Pancreas (tissue), 10 donors: ENCODE measurements around the gene HCAR3. TPM values are rescaled to one million over a fixed set of nuclear protein-coding genes. Genes with fewer than 3 reads are reported as not detected.

ENCODE experiments used
- ATAC-seq, 4 donors: fragments of 200-7000 bp; cut with Tn5 transposase; one replicate each; pipeline versions ENCODE4 v1.8.0 to v1.9.1; 2020; ENCODE audit warnings: mild to moderate bottlenecking in 4 of 4, moderate library complexity in 4 of 4
- DNase-seq, 6 donors: peaks; one replicate each; pipeline ENCODE4 v3.0.0-alpha.2; 2020
- FAIRE-seq: peaks from 2 replicates; lab custom pipeline; 2012; peaks lifted over from hg19 to GRCh38; lab: Jason Lieb, UNC
- H3K27ac ChIP-seq, 4 donors: fragments of 200-600 bp; sonication (generic); 1 replicate in 3 of 4; 2 replicates in 1 of 4; pipeline versions ENCODE4 v1.5.0 to v1.8.0; 2020
- H3K27me3 ChIP-seq, 4 donors: fragments of 200-600 bp; one replicate each; pipeline ENCODE4 v1.8.0; 2021
- H3K36me3 ChIP-seq, 3 donors: fragments of 200-600 bp; sonication (generic) in 1 of 3; one replicate each; pipeline versions ENCODE4 v1.5.0 to v1.8.0; 2020 to 2021
- H3K4me1 ChIP-seq, 3 donors: fragments of 200-600 bp; one replicate each; pipeline ENCODE4 v1.8.0; 2021
- H3K4me3 ChIP-seq, 4 donors: fragments of 200-600 bp; sonication (generic) in 2 of 4; one replicate each; pipeline versions ENCODE4 v1.5.0 to v1.8.0; 2020 to 2021
- H3K9me3 ChIP-seq, 4 donors: fragments of 200-600 bp; one replicate each; pipeline ENCODE4 v1.8.0; 2021
- WGBS, 2 donors: extraction: QIAGEN DNeasy Blood & Tissue Kit; methylation state at CpG; one replicate each; pipeline ENCODE4 v1.1.7; 2013; 5-methylcytosine and 5-hydroxymethylcytosine counted together
- intact Hi-C, 3 donors: fragments of 100-400 bp; cut with DNase I; formaldehyde crosslinking; loops; one replicate each; pipeline versions ENCODE4 v1.11.1 to v1.14.2; 2022
- polyA plus RNA-seq, 2 donors: library from polyadenylated mRNA; stranded (reverse); fragments of 200-250 nt; gene quantifications; one replicate each; pipeline ENCODE4 v1.2.3, GENCODE V29; 2013
- total RNA-seq, 6 donors: library from RNA; stranded (reverse); fragmentation: NEBNext Ultra II Directional in 4 of 6; extraction: Animal tissue kit (Norgen Biotek cat#: 25700) in 4 of 6; gene quantifications; one replicate each; pipeline versions ENCODE4 v1.2.1 to v1.2.4, GENCODE V29; 2021 to 2023
- TF ChIP-seq, protein P1 (sequence below), 4 donors: fragments of 200-600 bp; sonication (generic) in 3 of 4; IDR thresholded peaks; one replicate each; pipeline versions ENCODE4 v1.5.0 to v1.8.0; 2021; ENCODE audit warnings: antibody characterized with exemption in 4 of 4
- donor health status: healthy with polysubstance abuse.
- donor health status: DM: no; HTN: no; CAD: no; lungs with moderate emphysema.
- donor health status: DM: no; HTN: no; CAD: no.
- donor health status: control.
- donor health status: control.
- donor health status: Bipolar disorder and iron deficiency.
- donor health status: DM: yes; HTN: yes; CAD: no.
- donor health status: DM: no; HTN: no; CAD: no.
- donor health status: DM: no; HTN: no; CAD: no.
- donor health status: DM: yes; HTN: yes; CAD: no.

Gene HCAR3
- total and polyA plus RNA-seq, 8 donors = 0.12 to 0.49 (median 0.22) TPM; not detected in 5

- no peak for FAIRE-seq
- intact Hi-C loops = no loop called here
- Histone ChIP-seq H3K36me3 (no peaks in the 10 kb centered on the region), H3K9me3 (no peaks in the 10 kb centered on the region), H3K27ac (no peak overlapping the region), H3K27me3 (no peaks in the 10 kb centered on the region), H3K4me1 (no peaks in the 10 kb centered on the region), H3K4me3 (no peak overlapping the region)
- ATAC-seq = no peak
- no peak for DNase-seq
- TF ChIP-seq, protein P1, sequence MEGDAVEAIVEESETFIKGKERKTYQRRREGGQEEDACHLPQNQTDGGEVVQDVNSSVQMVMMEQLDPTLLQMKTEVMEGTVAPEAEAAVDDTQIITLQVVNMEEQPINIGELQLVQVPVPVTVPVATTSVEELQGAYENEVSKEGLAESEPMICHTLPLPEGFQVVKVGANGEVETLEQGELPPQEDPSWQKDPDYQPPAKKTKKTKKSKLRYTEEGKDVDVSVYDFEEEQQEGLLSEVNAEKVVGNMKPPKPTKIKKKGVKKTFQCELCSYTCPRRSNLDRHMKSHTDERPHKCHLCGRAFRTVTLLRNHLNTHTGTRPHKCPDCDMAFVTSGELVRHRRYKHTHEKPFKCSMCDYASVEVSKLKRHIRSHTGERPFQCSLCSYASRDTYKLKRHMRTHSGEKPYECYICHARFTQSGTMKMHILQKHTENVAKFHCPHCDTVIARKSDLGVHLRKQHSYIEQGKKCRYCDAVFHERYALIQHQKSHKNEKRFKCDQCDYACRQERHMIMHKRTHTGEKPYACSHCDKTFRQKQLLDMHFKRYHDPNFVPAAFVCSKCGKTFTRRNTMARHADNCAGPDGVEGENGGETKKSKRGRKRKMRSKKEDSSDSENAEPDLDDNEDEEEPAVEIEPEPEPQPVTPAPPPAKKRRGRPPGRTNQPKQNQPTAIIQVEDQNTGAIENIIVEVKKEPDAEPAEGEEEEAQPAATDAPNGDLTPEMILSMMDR (IDR thresholded peaks at IDR 0.05) = no peak
- WGBS, 2 donors = 79 to 80% methylated on average over 7 of the region's 7 CpGs
Observed at GRCh38 chr12:122738571-122738970, 22.0 kb upstream of the HCAR3 start.

DNA sequence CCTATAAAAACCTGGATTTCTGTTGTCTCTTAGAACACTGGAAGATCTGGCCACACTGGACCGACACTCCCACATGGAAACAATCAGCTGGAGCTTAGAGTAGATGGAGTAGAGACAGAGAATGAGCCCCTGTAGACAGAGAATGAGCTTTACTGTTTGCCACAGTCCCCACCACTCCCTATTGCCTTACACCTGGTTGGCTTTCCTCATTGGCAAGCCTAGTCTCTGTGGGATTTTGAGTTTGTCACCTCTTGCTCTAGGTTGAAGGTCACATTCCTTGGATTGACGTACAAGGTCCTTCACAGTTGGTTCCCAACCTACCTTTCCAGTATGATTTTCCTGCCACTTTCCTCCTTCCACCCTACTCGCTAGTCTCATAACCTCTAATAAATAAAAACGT is 16.0 kb upstream of the HCAR3 start:
- ATAC-seq = no peak
- no peaks in the 10 kb centered on the region for H3K27me3 ChIP-seq
- no peak overlapping the region for H3K27ac ChIP-seq
- DNase-seq = no peak
- no peak for FAIRE-seq
- WGBS, 2 donors = 77 to 82% methylated on average over 4 of the region's 4 CpGs
- no peaks in the 10 kb centered on the region for H3K4me1 ChIP-seq
- intact Hi-C loops = no loop called here
- no peaks in the 10 kb centered on the region for H3K36me3 ChIP-seq
- TF ChIP-seq, protein P1 (IDR thresholded peaks at IDR 0.05) = no peak
- H3K4me3 ChIP-seq = no peak overlapping the region
- H3K9me3 ChIP-seq = no peaks in the 10 kb centered on the region

- H3K27ac ChIP-seq = no peak overlapping the region
- H3K4me3 ChIP-seq = no peak overlapping the region
- ATAC-seq = no peak
- no peaks in the 10 kb centered on the region for H3K27me3 ChIP-seq
- intact Hi-C loops = no loop called here
- WGBS, 2 donors = 83 to 86% methylated on average over 3 of the region's 3 CpGs
- no peaks in the 10 kb centered on the region for H3K36me3 ChIP-seq
- no peaks in the 10 kb centered on the region for H3K9me3 ChIP-seq
- DNase-seq = no peak
- H3K4me1 ChIP-seq = no peaks in the 10 kb centered on the region
- TF ChIP-seq, protein P1 (IDR thresholded peaks at IDR 0.05) = no peak
- FAIRE-seq = no peak
Observed at GRCh38 chr12:122732170-122732569, 15.6 kb upstream of the HCAR3 start.

DNA sequence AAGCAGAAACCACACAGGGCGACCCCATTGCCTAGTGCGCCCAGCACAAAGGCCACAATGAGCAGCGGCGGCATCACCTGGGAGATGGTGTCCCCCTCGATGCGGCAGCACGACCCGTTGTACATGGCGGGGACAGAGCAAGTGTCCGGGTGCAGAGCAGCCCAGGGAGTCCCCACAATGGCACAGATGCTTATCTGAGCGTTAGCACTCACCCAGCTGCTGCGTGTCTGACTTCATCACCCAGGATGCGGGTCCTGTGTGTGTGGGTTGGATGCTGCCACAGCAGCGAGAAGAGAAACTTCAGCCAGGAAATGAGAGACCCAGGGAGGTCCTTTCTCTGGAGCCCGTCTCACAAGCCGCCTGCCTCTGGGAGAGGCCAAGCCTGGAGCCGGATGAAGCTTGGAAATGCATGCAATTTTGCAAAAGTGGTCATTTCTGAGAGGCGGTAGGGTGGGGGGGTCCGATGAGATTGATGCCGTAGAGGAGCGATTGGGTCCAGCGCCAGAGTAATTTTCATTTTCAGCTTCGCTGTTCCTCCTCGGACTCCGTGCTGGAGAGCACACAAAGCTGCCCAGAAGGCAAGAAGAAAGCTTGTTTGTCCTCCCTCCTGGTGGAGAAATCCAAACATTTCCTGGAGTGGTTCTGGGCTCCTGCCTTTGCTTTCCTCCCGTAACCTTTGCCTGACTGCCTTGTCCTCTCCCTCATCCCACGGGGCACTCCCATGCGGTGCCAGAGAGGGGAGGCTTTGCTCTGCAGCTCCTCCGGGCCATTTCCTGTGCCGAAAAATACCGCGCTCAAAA is 13.8 kb upstream of the HCAR3 start, which contains the start of gene HCAR1:
Gene HCAR1 (minus strand): TSS at position 630 of the 800 bp plus-strand sequence. CDS start 505 bp downstream, at position 125.
- intact Hi-C loops = no loop called here
- ATAC-seq = peak in 3 of 4 donors; percentile 49 to 60 (median 59)
- H3K36me3 ChIP-seq = no peaks in the 10 kb centered on the region
- H3K4me3 ChIP-seq = peak within 1 kb of the TSS in 1 of 4 donors; percentile 17
- H3K27me3 ChIP-seq = no peaks in the 10 kb centered on the region
- no peak for DNase-seq
- 46 to 52% methylated on average over 32 of the region's 32 CpGs for WGBS, 2 donors
- no peaks in the 10 kb centered on the region for H3K9me3 ChIP-seq
- FAIRE-seq = no peak
- no peak within 1 kb of the TSS for H3K27ac ChIP-seq
- no peaks in the 10 kb centered on the region for H3K4me1 ChIP-seq
- TF ChIP-seq, protein P1 (IDR thresholded peaks at IDR 0.05) = no peak
